T-helper 22 cell (primary cell): ENCODE results near the gene SMIM30.

Experiments
- DNase-seq: peaks from one replicate; pipeline ENCODE4 v3.0.0-alpha.2; 2020; ENCODE audit warnings: low read depth

SMIM30 gene

GRCh38 chr7:113100121-113100603 lies 18.2 kb downstream of the SMIM30 start:
- DNase-seq: no peak

- DNase-seq: no peak
Observed at GRCh38 chr7:113099284-113099919, 19.0 kb downstream of the SMIM30 start.

- no peak for DNase-seq
Observed at GRCh38 chr7:113094517-113095249, 23.7 kb downstream of the SMIM30 start.

GRCh38 chr7:113093561-113093960 lies 24.8 kb downstream of the SMIM30 start:
- no peak for DNase-seq

- DNase-seq: no peak
Observed at GRCh38 chr7:113092762-113093161, 25.6 kb downstream of the SMIM30 start.

GRCh38 chr7:113087071-113087998 lies 31.0 kb downstream of the SMIM30 start:
- DNase-seq: no peak

GRCh38 chr7:113086431-113086888 lies 31.9 kb downstream of the SMIM30 start, which contains the start of gene GPR85:
Gene GPR85, minus strand, starts transcription at chr7:113086827. Its CDS starts 2,106 bp downstream, at chr7:113084721.
- peak; percentile 1 for DNase-seq

GRCh38 chr7:113085781-113086390 lies 32.5 kb downstream of the SMIM30 start:
- DNase-seq: no peak

GRCh38 chr7:113084496-113085172 lies 33.7 kb downstream of the SMIM30 start:
- DNase-seq: no peak

GRCh38 chr7:113083816-113084495 lies 34.4 kb downstream of the SMIM30 start:
- DNase-seq: no peak

- DNase-seq: no peak
Observed at GRCh38 chr7:113083132-113083815, 35.1 kb downstream of the SMIM30 start.

- no peak for DNase-seq
Observed at GRCh38 chr7:113078331-113078730, 40.0 kb downstream of the SMIM30 start.

- no peak for DNase-seq
Observed at GRCh38 chr7:113076703-113077102, 41.7 kb downstream of the SMIM30 start.

GRCh38 chr7:113071465-113071864 lies 46.9 kb downstream of the SMIM30 start:
- DNase-seq: no peak
